Measurements from ENCODE around the gene MOSMO.

DNA sequence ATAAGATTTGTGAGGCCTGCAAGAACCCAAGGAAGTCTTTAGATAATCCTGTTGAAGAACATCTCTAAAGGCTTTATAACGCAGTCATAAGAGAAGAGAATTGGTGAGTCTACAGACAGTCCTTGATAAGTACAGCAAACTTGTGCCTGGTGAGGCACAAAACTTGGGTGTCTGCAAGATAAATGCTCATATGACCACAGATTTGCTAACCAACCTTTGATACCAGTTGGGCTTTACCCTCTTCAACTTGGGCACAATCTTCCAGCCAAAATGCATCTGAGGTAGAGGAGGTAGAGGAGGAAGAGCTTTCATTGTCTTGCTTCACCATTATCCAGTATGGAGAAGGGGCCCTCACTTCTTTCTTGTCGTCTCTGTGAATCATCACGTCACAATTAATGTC, 23.8 kb upstream of the MOSMO start:
- TF ChIP-seq NFYB (IDR thresholded peaks at IDR 0.05; ENCODE audit: insufficient read depth, low read depth, low read length) (no peak), POLR2AphosphoS5 (IDR thresholded peaks at IDR 0.05; ENCODE audit: low read length) (no peak), RFX5 (IDR thresholded peaks at IDR 0.05; ENCODE audit: low read depth, low read length) (no peak), MYC (IDR thresholded peaks at IDR 0.05; ENCODE audit: insufficient read depth, insufficient read length, insufficient replicate concordance, low read length, severe bottlenecking) (no peak), TARDBP (IDR thresholded peaks at IDR 0.05; ENCODE audit: borderline replicate concordance) (no peak), CREM (IDR thresholded peaks at IDR 0.05; ENCODE audit: low read depth) (no peak), SP1 (IDR thresholded peaks at IDR 0.05; ENCODE audit: low read depth, low read length) (no peak)
- TF ChIP-seq, protein P1, sequence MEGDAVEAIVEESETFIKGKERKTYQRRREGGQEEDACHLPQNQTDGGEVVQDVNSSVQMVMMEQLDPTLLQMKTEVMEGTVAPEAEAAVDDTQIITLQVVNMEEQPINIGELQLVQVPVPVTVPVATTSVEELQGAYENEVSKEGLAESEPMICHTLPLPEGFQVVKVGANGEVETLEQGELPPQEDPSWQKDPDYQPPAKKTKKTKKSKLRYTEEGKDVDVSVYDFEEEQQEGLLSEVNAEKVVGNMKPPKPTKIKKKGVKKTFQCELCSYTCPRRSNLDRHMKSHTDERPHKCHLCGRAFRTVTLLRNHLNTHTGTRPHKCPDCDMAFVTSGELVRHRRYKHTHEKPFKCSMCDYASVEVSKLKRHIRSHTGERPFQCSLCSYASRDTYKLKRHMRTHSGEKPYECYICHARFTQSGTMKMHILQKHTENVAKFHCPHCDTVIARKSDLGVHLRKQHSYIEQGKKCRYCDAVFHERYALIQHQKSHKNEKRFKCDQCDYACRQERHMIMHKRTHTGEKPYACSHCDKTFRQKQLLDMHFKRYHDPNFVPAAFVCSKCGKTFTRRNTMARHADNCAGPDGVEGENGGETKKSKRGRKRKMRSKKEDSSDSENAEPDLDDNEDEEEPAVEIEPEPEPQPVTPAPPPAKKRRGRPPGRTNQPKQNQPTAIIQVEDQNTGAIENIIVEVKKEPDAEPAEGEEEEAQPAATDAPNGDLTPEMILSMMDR (IDR thresholded peaks at IDR 0.05 in 2 of 3, conservative IDR thresholded peaks at IDR 0.05 in 1 of 3; ENCODE audit: control insufficient read depth in 2 of 3, extremely low read depth in 1 of 3, insufficient read depth in 1 of 3, low read depth in 3 of 3, low read length in 3 of 3): no peak
- TF ChIP-seq, protein P2, sequence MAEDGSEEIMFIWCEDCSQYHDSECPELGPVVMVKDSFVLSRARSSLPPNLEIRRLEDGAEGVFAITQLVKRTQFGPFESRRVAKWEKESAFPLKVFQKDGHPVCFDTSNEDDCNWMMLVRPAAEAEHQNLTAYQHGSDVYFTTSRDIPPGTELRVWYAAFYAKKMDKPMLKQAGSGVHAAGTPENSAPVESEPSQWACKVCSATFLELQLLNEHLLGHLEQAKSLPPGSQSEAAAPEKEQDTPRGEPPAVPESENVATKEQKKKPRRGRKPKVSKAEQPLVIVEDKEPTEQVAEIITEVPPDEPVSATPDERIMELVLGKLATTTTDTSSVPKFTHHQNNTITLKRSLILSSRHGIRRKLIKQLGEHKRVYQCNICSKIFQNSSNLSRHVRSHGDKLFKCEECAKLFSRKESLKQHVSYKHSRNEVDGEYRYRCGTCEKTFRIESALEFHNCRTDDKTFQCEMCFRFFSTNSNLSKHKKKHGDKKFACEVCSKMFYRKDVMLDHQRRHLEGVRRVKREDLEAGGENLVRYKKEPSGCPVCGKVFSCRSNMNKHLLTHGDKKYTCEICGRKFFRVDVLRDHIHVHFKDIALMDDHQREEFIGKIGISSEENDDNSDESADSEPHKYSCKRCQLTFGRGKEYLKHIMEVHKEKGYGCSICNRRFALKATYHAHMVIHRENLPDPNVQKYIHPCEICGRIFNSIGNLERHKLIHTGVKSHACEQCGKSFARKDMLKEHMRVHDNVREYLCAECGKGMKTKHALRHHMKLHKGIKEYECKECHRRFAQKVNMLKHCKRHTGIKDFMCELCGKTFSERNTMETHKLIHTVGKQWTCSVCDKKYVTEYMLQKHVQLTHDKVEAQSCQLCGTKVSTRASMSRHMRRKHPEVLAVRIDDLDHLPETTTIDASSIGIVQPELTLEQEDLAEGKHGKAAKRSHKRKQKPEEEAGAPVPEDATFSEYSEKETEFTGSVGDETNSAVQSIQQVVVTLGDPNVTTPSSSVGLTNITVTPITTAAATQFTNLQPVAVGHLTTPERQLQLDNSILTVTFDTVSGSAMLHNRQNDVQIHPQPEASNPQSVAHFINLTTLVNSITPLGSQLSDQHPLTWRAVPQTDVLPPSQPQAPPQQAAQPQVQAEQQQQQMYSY (CRISPR knock-in tag; IDR thresholded peaks at IDR 0.05): no peak
- TF ChIP-seq, protein P3, sequence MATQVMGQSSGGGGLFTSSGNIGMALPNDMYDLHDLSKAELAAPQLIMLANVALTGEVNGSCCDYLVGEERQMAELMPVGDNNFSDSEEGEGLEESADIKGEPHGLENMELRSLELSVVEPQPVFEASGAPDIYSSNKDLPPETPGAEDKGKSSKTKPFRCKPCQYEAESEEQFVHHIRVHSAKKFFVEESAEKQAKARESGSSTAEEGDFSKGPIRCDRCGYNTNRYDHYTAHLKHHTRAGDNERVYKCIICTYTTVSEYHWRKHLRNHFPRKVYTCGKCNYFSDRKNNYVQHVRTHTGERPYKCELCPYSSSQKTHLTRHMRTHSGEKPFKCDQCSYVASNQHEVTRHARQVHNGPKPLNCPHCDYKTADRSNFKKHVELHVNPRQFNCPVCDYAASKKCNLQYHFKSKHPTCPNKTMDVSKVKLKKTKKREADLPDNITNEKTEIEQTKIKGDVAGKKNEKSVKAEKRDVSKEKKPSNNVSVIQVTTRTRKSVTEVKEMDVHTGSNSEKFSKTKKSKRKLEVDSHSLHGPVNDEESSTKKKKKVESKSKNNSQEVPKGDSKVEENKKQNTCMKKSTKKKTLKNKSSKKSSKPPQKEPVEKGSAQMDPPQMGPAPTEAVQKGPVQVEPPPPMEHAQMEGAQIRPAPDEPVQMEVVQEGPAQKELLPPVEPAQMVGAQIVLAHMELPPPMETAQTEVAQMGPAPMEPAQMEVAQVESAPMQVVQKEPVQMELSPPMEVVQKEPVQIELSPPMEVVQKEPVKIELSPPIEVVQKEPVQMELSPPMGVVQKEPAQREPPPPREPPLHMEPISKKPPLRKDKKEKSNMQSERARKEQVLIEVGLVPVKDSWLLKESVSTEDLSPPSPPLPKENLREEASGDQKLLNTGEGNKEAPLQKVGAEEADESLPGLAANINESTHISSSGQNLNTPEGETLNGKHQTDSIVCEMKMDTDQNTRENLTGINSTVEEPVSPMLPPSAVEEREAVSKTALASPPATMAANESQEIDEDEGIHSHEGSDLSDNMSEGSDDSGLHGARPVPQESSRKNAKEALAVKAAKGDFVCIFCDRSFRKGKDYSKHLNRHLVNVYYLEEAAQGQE (IDR thresholded peaks at IDR 0.05; ENCODE audit: low read depth, low read length): no peak
- TF ChIP-seq, protein P4, sequence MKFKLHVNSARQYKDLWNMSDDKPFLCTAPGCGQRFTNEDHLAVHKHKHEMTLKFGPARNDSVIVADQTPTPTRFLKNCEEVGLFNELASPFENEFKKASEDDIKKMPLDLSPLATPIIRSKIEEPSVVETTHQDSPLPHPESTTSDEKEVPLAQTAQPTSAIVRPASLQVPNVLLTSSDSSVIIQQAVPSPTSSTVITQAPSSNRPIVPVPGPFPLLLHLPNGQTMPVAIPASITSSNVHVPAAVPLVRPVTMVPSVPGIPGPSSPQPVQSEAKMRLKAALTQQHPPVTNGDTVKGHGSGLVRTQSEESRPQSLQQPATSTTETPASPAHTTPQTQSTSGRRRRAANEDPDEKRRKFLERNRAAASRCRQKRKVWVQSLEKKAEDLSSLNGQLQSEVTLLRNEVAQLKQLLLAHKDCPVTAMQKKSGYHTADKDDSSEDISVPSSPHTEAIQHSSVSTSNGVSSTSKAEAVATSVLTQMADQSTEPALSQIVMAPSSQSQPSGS (IDR thresholded peaks at IDR 0.05; ENCODE audit: low read length): no peak
- TF ChIP-seq, protein P5, sequence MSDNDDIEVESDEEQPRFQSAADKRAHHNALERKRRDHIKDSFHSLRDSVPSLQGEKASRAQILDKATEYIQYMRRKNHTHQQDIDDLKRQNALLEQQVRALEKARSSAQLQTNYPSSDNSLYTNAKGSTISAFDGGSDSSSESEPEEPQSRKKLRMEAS (IDR thresholded peaks at IDR 0.05; ENCODE audit: low read depth, low read length): no peak
